ENCODE measurements around the gene UBAC1. TPM values are rescaled to one million over a fixed set of nuclear protein-coding genes. Genes with fewer than 3 reads are reported as not detected.

The UBAC1 gene
- total RNA-seq, 2 donors from 2014 or later = 54.9 to 66.5 TPM

- Histone ChIP-seq H3K27me3 (no peaks in the 10 kb centered on the region), H3K36me3 (no peaks in the 10 kb centered on the region), H3K9ac (ENCODE audit: low read depth in 2 of 2, low read length in 2 of 2) (no peak overlapping the region), H3K9me3 (no peaks in the 10 kb centered on the region), H3K4me1 (no peaks in the 10 kb centered on the region), H3K27ac (no peak overlapping the region), H3K4me3 (no peak overlapping the region)
- intact Hi-C loops (cut with DNase I) = no loop called here
- no peak for TF ChIP-seq CTCF (IDR thresholded peaks at IDR 0.05)
- DNase-seq = no peak
Observed at GRCh38 chr9:135974220-135974573, 13.0 kb upstream of the UBAC1 start.

- no peak overlapping the region for H3K9ac ChIP-seq (ENCODE audit: low read depth in 2 of 2, low read length in 2 of 2)
- H3K27ac ChIP-seq = no peak overlapping the region
- H3K27me3 ChIP-seq = no peaks in the 10 kb centered on the region
- no peaks in the 10 kb centered on the region for H3K36me3 ChIP-seq
- intact Hi-C loops (cut with DNase I) = no loop called here
- H3K4me1 ChIP-seq = no peaks in the 10 kb centered on the region
- no peak overlapping the region for H3K4me3 ChIP-seq
- DNase-seq = no peak
- TF ChIP-seq CTCF (IDR thresholded peaks at IDR 0.05) = no peak
- H3K9me3 ChIP-seq = no peaks in the 10 kb centered on the region
Observed at GRCh38 chr9:135973277-135974219, 12.4 kb upstream of the UBAC1 start.

GRCh38 chr9:135971892-135972291 is 10.7 kb upstream of the UBAC1 start:
- Histone ChIP-seq H3K27ac (no peak overlapping the region), H3K9ac (ENCODE audit: low read depth in 2 of 2, low read length in 2 of 2) (no peak overlapping the region), H3K4me1 (no peaks in the 10 kb centered on the region), H3K36me3 (no peaks in the 10 kb centered on the region), H3K4me3 (no peak overlapping the region), H3K9me3 (no peaks in the 10 kb centered on the region), H3K27me3 (no peaks in the 10 kb centered on the region)
- no peak for TF ChIP-seq CTCF (IDR thresholded peaks at IDR 0.05)
- DNase-seq = peak; percentile 90
- intact Hi-C loops (cut with DNase I) = no loop called here

GRCh38 chr9:135971111-135971766 is 10.1 kb upstream of the UBAC1 start:
- TF ChIP-seq CTCF (IDR thresholded peaks at IDR 0.05) = no peak
- Histone ChIP-seq H3K9me3 (no peaks in the 10 kb centered on the region), H3K27me3 (no peaks in the 10 kb centered on the region), H3K36me3 (no peaks in the 10 kb centered on the region), H3K9ac (ENCODE audit: low read depth in 2 of 2, low read length in 2 of 2) (no peak overlapping the region), H3K27ac (no peak overlapping the region), H3K4me1 (no peaks in the 10 kb centered on the region), H3K4me3 (no peak overlapping the region)
- intact Hi-C loops (cut with DNase I) = no loop called here
- DNase-seq = no peak

- no peak overlapping the region for H3K9ac ChIP-seq (ENCODE audit: low read depth in 2 of 2, low read length in 2 of 2)
- H3K27ac ChIP-seq = no peak overlapping the region
- H3K4me1 ChIP-seq = no peaks in the 10 kb centered on the region
- no peak for DNase-seq
- H3K36me3 ChIP-seq = no peaks in the 10 kb centered on the region
- no peaks in the 10 kb centered on the region for H3K27me3 ChIP-seq
- intact Hi-C loops (cut with DNase I) = no loop called here
- TF ChIP-seq CTCF (IDR thresholded peaks at IDR 0.05) = no peak
- H3K9me3 ChIP-seq = no peaks in the 10 kb centered on the region
- no peak overlapping the region for H3K4me3 ChIP-seq
Observed at GRCh38 chr9:135970128-135970815, 9.1 kb upstream of the UBAC1 start.

All from colonic mucosa (tissue), 4 donors.